Duodenal mucosa (tissue), 2 donors: ENCODE data around the gene CAMTA1.

ENCODE experiments used
- H3K27ac ChIP-seq: one replicate; pipeline ENCODE4 v1.7.0; 2013; ENCODE audit warnings: low read depth, low read length
- H3K27me3 ChIP-seq, 2 donors: one replicate each; pipeline ENCODE4 v1.7.0; 2013; ENCODE audit warnings: low read length in 2 of 2, control low read depth in 1 of 2; ENCODE audit not compliant: insufficient read depth in 2 of 2, control insufficient read depth in 1 of 2
- H3K36me3 ChIP-seq, 2 donors: one replicate each; pipeline ENCODE4 v1.7.0; 2013; ENCODE audit warnings: low read length in 2 of 2, control low read depth in 1 of 2; ENCODE audit not compliant: insufficient read depth in 2 of 2, control insufficient read depth in 1 of 2
- H3K4me1 ChIP-seq, 2 donors: one replicate each; pipeline ENCODE4 v1.7.0; 2013; ENCODE audit warnings: low read length in 2 of 2, control low read depth in 1 of 2; ENCODE audit not compliant: insufficient read depth in 2 of 2, control insufficient read depth in 1 of 2
- H3K4me3 ChIP-seq, 2 donors: one replicate each; pipeline ENCODE4 v1.7.0; 2013; ENCODE audit warnings: low read length in 2 of 2, low read depth in 1 of 2
- H3K9ac ChIP-seq, 2 donors: one replicate each; pipeline ENCODE4 v1.7.0; 2013; ENCODE audit warnings: low read length in 2 of 2, low read depth in 1 of 2
- H3K9me3 ChIP-seq, 2 donors: one replicate each; pipeline ENCODE4 v1.7.0; 2013; ENCODE audit warnings: low read length in 2 of 2, control low read depth in 1 of 2; ENCODE audit not compliant: control insufficient read depth in 1 of 2

CAMTA1 gene

GRCh38 chr1:7447736-7448135, 662.5 kb downstream of the CAMTA1 start:
- H3K9me3 ChIP-seq, result no peaks in the 10 kb centered on the region
- no peaks in the 10 kb centered on the region for H3K36me3 ChIP-seq
- no peak overlapping the region for H3K4me3 ChIP-seq
- H3K9ac ChIP-seq, result no peak overlapping the region
- no peak overlapping the region for H3K27ac ChIP-seq
- no peaks in the 10 kb centered on the region for H3K27me3 ChIP-seq
- H3K4me1 ChIP-seq, result no peaks in the 10 kb centered on the region

- no peaks in the 10 kb centered on the region for H3K27me3 ChIP-seq
- H3K36me3 ChIP-seq, result no peaks in the 10 kb centered on the region
- no peak overlapping the region for H3K4me3 ChIP-seq
- H3K9ac ChIP-seq, result no peak overlapping the region
- H3K4me1 ChIP-seq, result no peaks in the 10 kb centered on the region
- H3K9me3 ChIP-seq, result no peaks in the 10 kb centered on the region
- H3K27ac ChIP-seq, result no peak overlapping the region
Observed at GRCh38 chr1:7448986-7449385, 663.7 kb downstream of the CAMTA1 start.

- H3K27ac ChIP-seq, result no peak overlapping the region
- no peaks in the 10 kb centered on the region for H3K4me1 ChIP-seq
- H3K4me3 ChIP-seq, result no peak overlapping the region
- H3K27me3 ChIP-seq, result no peaks in the 10 kb centered on the region
- no peaks in the 10 kb centered on the region for H3K36me3 ChIP-seq
- no peak overlapping the region for H3K9ac ChIP-seq
- no peaks in the 10 kb centered on the region for H3K9me3 ChIP-seq
Observed at GRCh38 chr1:7449750-7450149, 664.5 kb downstream of the CAMTA1 start.

GRCh38 chr1:7450838-7451237, 665.6 kb downstream of the CAMTA1 start:
- H3K4me3 ChIP-seq, result no peak overlapping the region
- no peaks in the 10 kb centered on the region for H3K36me3 ChIP-seq
- no peaks in the 10 kb centered on the region for H3K27me3 ChIP-seq
- no peak overlapping the region for H3K27ac ChIP-seq
- no peaks in the 10 kb centered on the region for H3K4me1 ChIP-seq
- no peaks in the 10 kb centered on the region for H3K9me3 ChIP-seq
- H3K9ac ChIP-seq, result no peak overlapping the region

- Histone ChIP-seq H3K9ac (no peak overlapping the region), H3K27me3 (no peaks in the 10 kb centered on the region), H3K36me3 (no peaks in the 10 kb centered on the region), H3K4me1 (no peaks in the 10 kb centered on the region), H3K27ac (no peak overlapping the region), H3K9me3 (no peaks in the 10 kb centered on the region), H3K4me3 (no peak overlapping the region)
Observed at GRCh38 chr1:7453038-7453437, 667.8 kb downstream of the CAMTA1 start.

GRCh38 chr1:7454052-7454815, 669.0 kb downstream of the CAMTA1 start:
- Histone ChIP-seq H3K36me3 (no peaks in the 10 kb centered on the region), H3K27ac (no peak overlapping the region), H3K9ac (no peak overlapping the region), H3K4me3 (no peak overlapping the region), H3K4me1 (no peaks in the 10 kb centered on the region), H3K9me3 (no peaks in the 10 kb centered on the region), H3K27me3 (no peaks in the 10 kb centered on the region)

GRCh38 chr1:7454895-7455784, 669.9 kb downstream of the CAMTA1 start:
- Histone ChIP-seq H3K9ac (no peak overlapping the region), H3K4me1 (no peaks in the 10 kb centered on the region), H3K27ac (no peak overlapping the region), H3K4me3 (no peak overlapping the region), H3K9me3 (no peaks in the 10 kb centered on the region), H3K36me3 (no peaks in the 10 kb centered on the region), H3K27me3 (no peaks in the 10 kb centered on the region)

GRCh38 chr1:7455796-7456721, 670.8 kb downstream of the CAMTA1 start:
- Histone ChIP-seq H3K9ac (no peak overlapping the region), H3K27ac (no peak overlapping the region), H3K9me3 (no peaks in the 10 kb centered on the region), H3K4me1 (no peaks in the 10 kb centered on the region), H3K27me3 (no peaks in the 10 kb centered on the region), H3K36me3 (no peaks in the 10 kb centered on the region), H3K4me3 (no peak overlapping the region)

GRCh38 chr1:7456722-7457082, 671.4 kb downstream of the CAMTA1 start:
- Histone ChIP-seq H3K4me1 (no peaks in the 10 kb centered on the region), H3K27ac (no peak overlapping the region), H3K9me3 (no peaks in the 10 kb centered on the region), H3K9ac (no peak overlapping the region), H3K27me3 (no peaks in the 10 kb centered on the region), H3K4me3 (no peak overlapping the region), H3K36me3 (no peaks in the 10 kb centered on the region)
